GM23338 (cell line): Measurements from ENCODE around the gene APLNR. TPM values are rescaled to one million over a fixed set of nuclear protein-coding genes. Genes with fewer than 3 reads are reported as not detected.
A peak's percentile ranks its signal among the peaks of the same experiment; 100 is the strongest.

Experiments used
- ATAC-seq: fragments of 200-7000 bp; cut with Tn5 transposase; 3 replicates; pipeline ENCODE4 v1.9.1; 2020
- DNase-seq: peaks from one replicate; pipeline ENCODE4 v3.0.0-alpha.2; 2015; ENCODE audit warnings: low spot score
- H2AFZ ChIP-seq: fragments of 200-600 bp; sonication (generic); 2 replicates; pipeline ENCODE4 v1.8.0; 2016; ENCODE audit warnings: antibody characterized with exemption, mild to moderate bottlenecking, moderate library complexity
- H3F3A ChIP-seq: fragments of 200-600 bp; sonication (generic); replicated peaks from 2 replicates; pipeline ENCODE4 v1.8.0; 2017; ENCODE audit warnings: antibody characterized with exemption, mixed run types, low read depth
- H3K27ac ChIP-seq: fragments of 200-600 bp; sonication (generic); 2 replicates; pipeline ENCODE4 v1.6.1; 2016; ENCODE audit warnings: low read depth
- H3K27me3 ChIP-seq: fragments of 200-600 bp; sonication (generic); 2 replicates; pipeline ENCODE4 v1.8.0; 2016; ENCODE audit warnings: mild to moderate bottlenecking, mixed run types, moderate library complexity; ENCODE audit not compliant: insufficient read depth
- H3K36me3 ChIP-seq: fragments of 200-600 bp; sonication (generic); 2 replicates; pipeline ENCODE4 v1.8.0; 2016; ENCODE audit warnings: mild to moderate bottlenecking; ENCODE audit not compliant: insufficient read depth
- H3K4me1 ChIP-seq: fragments of 200-600 bp; sonication (generic); 2 replicates; pipeline ENCODE4 v1.8.0; 2016; ENCODE audit warnings: mild to moderate bottlenecking, moderate library complexity; ENCODE audit not compliant: insufficient read depth
- H3K4me2 ChIP-seq: fragments of 200-600 bp; sonication (generic); 2 replicates; pipeline ENCODE4 v1.7.1; 2017; ENCODE audit warnings: mixed run types
- H3K4me3 ChIP-seq: fragments of 200-600 bp; sonication (generic); 2 replicates; pipeline ENCODE4 v1.6.1; 2016; ENCODE audit warnings: mixed run types
- H3K79me2 ChIP-seq: fragments of 200-600 bp; sonication (generic); replicated peaks from 2 replicates; pipeline ENCODE4 v1.8.0; 2017; ENCODE audit warnings: mild to moderate bottlenecking; ENCODE audit not compliant: insufficient read depth
- H3K9me2 ChIP-seq: fragments of 200-600 bp; sonication (generic); 2 replicates; pipeline ENCODE4 v1.8.0; 2017; ENCODE audit not compliant: insufficient read depth
- H4K20me1 ChIP-seq: fragments of 200-600 bp; sonication (generic); replicated peaks from 2 replicates; pipeline ENCODE4 v1.8.0; 2017; ENCODE audit warnings: mild to moderate bottlenecking; ENCODE audit not compliant: insufficient read depth
- H3K27ac Mint-ChIP-seq: 2 replicates; pipeline ENCODE4 v1.8.0; 2020; ENCODE audit warnings: inconsistent platforms, mild to moderate bottlenecking, moderate library complexity, mixed read lengths
- H3K27me3 Mint-ChIP-seq: 3 replicates; pipeline ENCODE4 v1.8.0; 2022; ENCODE audit warnings: low read depth, mild to moderate bottlenecking, moderate library complexity, mixed read lengths, inconsistent platforms; ENCODE audit not compliant: insufficient read depth, poor library complexity
- H3K36me3 Mint-ChIP-seq: 3 replicates; pipeline ENCODE4 v1.8.0; 2021; ENCODE audit warnings: low read depth, mild to moderate bottlenecking, inconsistent platforms, moderate library complexity, mixed read lengths
- H3K4me1 Mint-ChIP-seq: 3 replicates; pipeline ENCODE4 v1.8.0; 2020; ENCODE audit warnings: mild to moderate bottlenecking, inconsistent platforms, mixed read lengths
- H3K4me3 Mint-ChIP-seq: 3 replicates; pipeline ENCODE4 v1.8.0; 2021; ENCODE audit warnings: moderate library complexity, mild to moderate bottlenecking, inconsistent platforms, mixed read lengths
- H3K9me3 Mint-ChIP-seq: 3 replicates; pipeline ENCODE4 v1.8.0; 2020; ENCODE audit warnings: moderate library complexity, mild to moderate bottlenecking, inconsistent platforms, mixed read lengths
- EZH2phosphoT487 ChIP-seq: fragments of 200-600 bp; sonication (generic); IDR thresholded peaks from one replicate; pipeline ENCODE4 v1.8.1; 2018; ENCODE audit warnings: antibody characterized with exemption; ENCODE audit not compliant: unreplicated experiment
- JUNB ChIP-seq: IDR thresholded peaks from one replicate; pipeline ENCODE4 v1.6.1; 2016; ENCODE audit warnings: antibody characterized with exemption; ENCODE audit not compliant: unreplicated experiment
- NANOG ChIP-seq: IDR thresholded peaks from 2 replicates; pipeline ENCODE4 v1.6.1; 2016; ENCODE audit warnings: antibody characterized with exemption, borderline replicate concordance
- POLR2AphosphoS5 ChIP-seq: IDR thresholded peaks from 2 replicates; pipeline ENCODE4 v1.6.1; 2016; ENCODE audit warnings: antibody characterized with exemption, low read depth
- ZNF114 ChIP-seq: fragments of 250-450 bp; sonication (Bioruptor Pico); IDR thresholded peaks from 2 replicates; pipeline ENCODE4 v1.5.0; 2020; ENCODE audit warnings: mild to moderate bottlenecking, moderate library complexity
- ZNF331 ChIP-seq: fragments of 250-450 bp; sonication (Bioruptor Pico); IDR thresholded peaks from 2 replicates; pipeline ENCODE4 v1.5.0; 2020; ENCODE audit warnings: low read depth, mild to moderate bottlenecking, moderate library complexity
- polyA plus RNA-seq: library from polyadenylated mRNA; unstranded; fragments of >200 nt; fragmentation: Nextera tagmentation; extraction: Ambion mirVana; gene quantifications from 2 replicates; pipeline ENCODE4 v1.2.1, GENCODE V29; 2016
- total RNA-seq: library from RNA; depleted of rRNA; stranded (reverse); fragments of >200 nt; shearing (Covaris generic); gene quantifications from 2 replicates; pipeline ENCODE4 v1.2.3, GENCODE V29; 2014
- TF ChIP-seq, protein P1 (sequence below), 2 experiments: fragments of 200-600 bp in 1 of 2; sonication (generic) in 1 of 2; conservative IDR thresholded peaks; 2 replicates each; pipeline versions ENCODE4 v1.5.1 to v1.6.1; 2016 to 2017; ENCODE audit warnings: antibody characterized with exemption in 2 of 2, low read depth in 2 of 2, mild to moderate bottlenecking in 2 of 2, moderate library complexity in 1 of 2
- TF ChIP-seq, protein P2 (sequence below): IDR thresholded peaks from 2 replicates; pipeline ENCODE4 v1.6.1; 2016; ENCODE audit warnings: antibody characterized with exemption
- TF ChIP-seq, protein P3 (sequence below): IDR thresholded peaks from one replicate; pipeline ENCODE4 v1.6.1; 2018; ENCODE audit warnings: antibody characterized with exemption; ENCODE audit not compliant: unreplicated experiment

The APLNR gene
- total and polyA plus RNA-seq, 2 experiments from 2014 or later: 0.10 TPM; not detected in 1

DNA sequence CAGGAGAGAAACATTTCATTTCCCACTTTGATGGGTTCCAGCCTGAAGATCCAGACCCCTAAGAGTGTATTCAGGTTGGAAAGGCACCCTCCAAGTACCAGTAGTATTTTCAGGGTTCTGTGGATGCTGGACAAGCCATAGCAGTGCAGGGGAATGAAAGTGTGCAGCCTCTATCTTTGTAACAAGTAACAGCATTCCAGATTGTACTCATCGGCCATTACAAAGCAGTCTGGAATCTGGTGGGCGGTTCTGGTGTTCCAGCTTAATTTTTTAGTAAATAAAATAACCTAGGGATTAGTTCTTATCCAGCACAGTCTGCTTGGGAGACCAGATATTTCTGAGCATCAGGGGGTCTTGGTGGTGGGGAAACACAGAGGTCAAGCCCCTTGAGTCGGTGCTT, 22.6 kb downstream of the APLNR start (continued):
- TF ChIP-seq, protein P1, sequence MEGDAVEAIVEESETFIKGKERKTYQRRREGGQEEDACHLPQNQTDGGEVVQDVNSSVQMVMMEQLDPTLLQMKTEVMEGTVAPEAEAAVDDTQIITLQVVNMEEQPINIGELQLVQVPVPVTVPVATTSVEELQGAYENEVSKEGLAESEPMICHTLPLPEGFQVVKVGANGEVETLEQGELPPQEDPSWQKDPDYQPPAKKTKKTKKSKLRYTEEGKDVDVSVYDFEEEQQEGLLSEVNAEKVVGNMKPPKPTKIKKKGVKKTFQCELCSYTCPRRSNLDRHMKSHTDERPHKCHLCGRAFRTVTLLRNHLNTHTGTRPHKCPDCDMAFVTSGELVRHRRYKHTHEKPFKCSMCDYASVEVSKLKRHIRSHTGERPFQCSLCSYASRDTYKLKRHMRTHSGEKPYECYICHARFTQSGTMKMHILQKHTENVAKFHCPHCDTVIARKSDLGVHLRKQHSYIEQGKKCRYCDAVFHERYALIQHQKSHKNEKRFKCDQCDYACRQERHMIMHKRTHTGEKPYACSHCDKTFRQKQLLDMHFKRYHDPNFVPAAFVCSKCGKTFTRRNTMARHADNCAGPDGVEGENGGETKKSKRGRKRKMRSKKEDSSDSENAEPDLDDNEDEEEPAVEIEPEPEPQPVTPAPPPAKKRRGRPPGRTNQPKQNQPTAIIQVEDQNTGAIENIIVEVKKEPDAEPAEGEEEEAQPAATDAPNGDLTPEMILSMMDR (conservative IDR thresholded peaks at IDR 0.05; ENCODE audit: low read depth in 2 of 2): no peak
- TF ChIP-seq JUNB: no peak

DNA sequence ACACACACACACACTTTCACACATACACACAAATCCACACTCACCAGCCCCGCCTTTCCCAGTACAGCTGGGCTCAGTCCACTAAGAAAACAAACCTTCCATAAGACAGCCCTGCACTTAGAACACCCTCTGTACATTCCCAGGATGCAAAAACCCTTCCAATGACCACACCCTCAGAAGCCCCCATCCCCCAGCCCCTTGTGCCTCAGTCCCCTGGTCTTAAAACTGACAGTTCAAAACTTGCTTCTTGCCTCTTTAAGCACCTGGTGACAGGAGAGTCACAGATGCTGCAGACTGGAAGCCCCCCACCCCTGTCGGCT, 23.0 kb downstream of the APLNR start:
- no peak overlapping the region for H3K4me3 Mint-ChIP-seq
- H3K36me3 Mint-ChIP-seq: peaks cover 3% of the 10 kb centered on the region; the same call in 1 of the 3 replicates
- ATAC-seq: no peak
- peaks cover 5% of the 10 kb centered on the region for H3K27me3 Mint-ChIP-seq
- H3K9me3 Mint-ChIP-seq: no peaks in the 10 kb centered on the region; the same call in 2 of the 3 replicates
- H3K4me3 ChIP-seq: no peak overlapping the region
- H3K79me2 ChIP-seq: no peaks in the 10 kb centered on the region
- H3K27me3 ChIP-seq: no peaks in the 10 kb centered on the region
- peak overlapping the region; percentile 64 for H2AFZ ChIP-seq
- H4K20me1 ChIP-seq: no peaks in the 10 kb centered on the region
- no peak for TF ChIP-seq ZNF331
- no peak for DNase-seq
- no peaks in the 10 kb centered on the region for H3F3A ChIP-seq
- H3K4me2 ChIP-seq: peak overlapping the region; percentile 85
- H3K9me2 ChIP-seq: peaks cover 18% of the 10 kb centered on the region; the same call in 1 of the 2 replicates
- no peaks in the 10 kb centered on the region for H3K36me3 ChIP-seq
- peaks cover 2% of the 10 kb centered on the region; the same call in 1 of the 3 replicates for H3K4me1 Mint-ChIP-seq
- H3K27ac ChIP-seq: no peak overlapping the region
- no peak overlapping the region for H3K27ac Mint-ChIP-seq
- H3K4me1 ChIP-seq: peaks cover 27% of the 10 kb centered on the region

DNA sequence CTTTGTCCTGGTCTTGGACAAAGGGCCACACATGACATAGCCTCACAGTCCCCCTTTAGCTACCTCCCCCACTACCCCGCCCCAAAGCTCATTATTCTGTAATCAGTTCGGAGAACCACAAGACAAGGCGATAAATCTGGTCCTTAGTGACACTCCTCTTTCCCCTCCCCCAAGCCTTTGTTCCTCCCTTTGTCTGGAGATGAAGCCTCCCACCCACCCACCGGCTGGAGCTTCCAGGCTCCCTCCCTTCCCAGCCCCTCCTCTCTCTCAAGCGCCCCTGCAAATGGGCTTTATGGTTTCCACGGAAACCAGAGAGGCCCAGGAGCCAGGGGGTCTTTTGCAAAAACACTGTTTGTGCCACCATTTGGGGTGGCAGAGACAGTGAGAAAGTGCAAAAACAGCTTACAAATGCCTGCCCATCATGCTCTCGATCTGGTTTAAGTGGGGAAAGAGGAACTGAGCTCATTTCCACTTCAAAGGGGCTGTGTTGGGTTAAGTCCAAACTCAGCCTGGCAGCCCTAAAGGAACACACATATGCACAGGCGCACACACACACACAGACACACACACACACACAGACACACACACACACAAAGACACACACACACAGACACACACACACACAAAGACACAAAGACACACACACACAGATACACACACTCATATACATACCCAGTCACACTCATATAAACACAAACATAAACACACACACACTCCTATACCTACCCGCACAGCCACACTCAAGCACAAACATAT, 23.5 kb downstream of the APLNR start:
- H3K36me3 ChIP-seq: no peaks in the 10 kb centered on the region
- peaks cover 18% of the 10 kb centered on the region; the same call in 1 of the 2 replicates for H3K9me2 ChIP-seq
- no peak overlapping the region for H3K27ac ChIP-seq
- no peaks in the 10 kb centered on the region for H3K27me3 ChIP-seq
- H3K79me2 ChIP-seq: no peaks in the 10 kb centered on the region
- H3K4me2 ChIP-seq: peak overlapping the region; percentile 85
- DNase-seq (peak; percentile 85), ATAC-seq (peak; percentile 92)
- no peaks in the 10 kb centered on the region for H3F3A ChIP-seq
- peaks cover 2% of the 10 kb centered on the region; the same call in 1 of the 3 replicates for H3K4me1 Mint-ChIP-seq
- H3K9me3 Mint-ChIP-seq: no peaks in the 10 kb centered on the region; the same call in 2 of the 3 replicates
- peaks cover 3% of the 10 kb centered on the region; the same call in 1 of the 3 replicates for H3K36me3 Mint-ChIP-seq
- peak overlapping the region; percentile 92 for H2AFZ ChIP-seq
- H3K27me3 Mint-ChIP-seq: peaks cover 7% of the 10 kb centered on the region
- peak overlapping the region; percentile 43 for H3K4me3 ChIP-seq
- H3K4me3 Mint-ChIP-seq: no peak overlapping the region
- H3K4me1 ChIP-seq: peaks cover 27% of the 10 kb centered on the region
- no peak overlapping the region for H3K27ac Mint-ChIP-seq
- H4K20me1 ChIP-seq: no peaks in the 10 kb centered on the region
- no peak for TF ChIP-seq ZNF114
- no peak for TF ChIP-seq NANOG
- TF ChIP-seq POLR2AphosphoS5: no peak
- TF ChIP-seq, protein P2, sequence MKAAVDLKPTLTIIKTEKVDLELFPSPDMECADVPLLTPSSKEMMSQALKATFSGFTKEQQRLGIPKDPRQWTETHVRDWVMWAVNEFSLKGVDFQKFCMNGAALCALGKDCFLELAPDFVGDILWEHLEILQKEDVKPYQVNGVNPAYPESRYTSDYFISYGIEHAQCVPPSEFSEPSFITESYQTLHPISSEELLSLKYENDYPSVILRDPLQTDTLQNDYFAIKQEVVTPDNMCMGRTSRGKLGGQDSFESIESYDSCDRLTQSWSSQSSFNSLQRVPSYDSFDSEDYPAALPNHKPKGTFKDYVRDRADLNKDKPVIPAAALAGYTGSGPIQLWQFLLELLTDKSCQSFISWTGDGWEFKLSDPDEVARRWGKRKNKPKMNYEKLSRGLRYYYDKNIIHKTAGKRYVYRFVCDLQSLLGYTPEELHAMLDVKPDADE: no peak
- no peak for TF ChIP-seq EZH2phosphoT487
- TF ChIP-seq, protein P3, sequence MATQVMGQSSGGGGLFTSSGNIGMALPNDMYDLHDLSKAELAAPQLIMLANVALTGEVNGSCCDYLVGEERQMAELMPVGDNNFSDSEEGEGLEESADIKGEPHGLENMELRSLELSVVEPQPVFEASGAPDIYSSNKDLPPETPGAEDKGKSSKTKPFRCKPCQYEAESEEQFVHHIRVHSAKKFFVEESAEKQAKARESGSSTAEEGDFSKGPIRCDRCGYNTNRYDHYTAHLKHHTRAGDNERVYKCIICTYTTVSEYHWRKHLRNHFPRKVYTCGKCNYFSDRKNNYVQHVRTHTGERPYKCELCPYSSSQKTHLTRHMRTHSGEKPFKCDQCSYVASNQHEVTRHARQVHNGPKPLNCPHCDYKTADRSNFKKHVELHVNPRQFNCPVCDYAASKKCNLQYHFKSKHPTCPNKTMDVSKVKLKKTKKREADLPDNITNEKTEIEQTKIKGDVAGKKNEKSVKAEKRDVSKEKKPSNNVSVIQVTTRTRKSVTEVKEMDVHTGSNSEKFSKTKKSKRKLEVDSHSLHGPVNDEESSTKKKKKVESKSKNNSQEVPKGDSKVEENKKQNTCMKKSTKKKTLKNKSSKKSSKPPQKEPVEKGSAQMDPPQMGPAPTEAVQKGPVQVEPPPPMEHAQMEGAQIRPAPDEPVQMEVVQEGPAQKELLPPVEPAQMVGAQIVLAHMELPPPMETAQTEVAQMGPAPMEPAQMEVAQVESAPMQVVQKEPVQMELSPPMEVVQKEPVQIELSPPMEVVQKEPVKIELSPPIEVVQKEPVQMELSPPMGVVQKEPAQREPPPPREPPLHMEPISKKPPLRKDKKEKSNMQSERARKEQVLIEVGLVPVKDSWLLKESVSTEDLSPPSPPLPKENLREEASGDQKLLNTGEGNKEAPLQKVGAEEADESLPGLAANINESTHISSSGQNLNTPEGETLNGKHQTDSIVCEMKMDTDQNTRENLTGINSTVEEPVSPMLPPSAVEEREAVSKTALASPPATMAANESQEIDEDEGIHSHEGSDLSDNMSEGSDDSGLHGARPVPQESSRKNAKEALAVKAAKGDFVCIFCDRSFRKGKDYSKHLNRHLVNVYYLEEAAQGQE: no peak
- TF ChIP-seq JUNB: no peak
- TF ChIP-seq, protein P1 (conservative IDR thresholded peaks at IDR 0.05; ENCODE audit: low read depth in 2 of 2): no peak
